ENCODE results near the gene TUBG1. TPM values are rescaled to one million over a fixed set of nuclear protein-coding genes. Genes with fewer than 3 reads are reported as not detected.

The TUBG1 gene
- total and polyA plus RNA-seq, 9 of the 15 experiments (the other 6 are each of a cell fraction or from before 2014, with no cell fraction given) = 33.1 to 147 (median 66.0) TPM

GRCh38 chr17:42561897-42562387 is 47.5 kb upstream of the TUBG1 start, which contains the start of gene COASY (continued):
- TF ChIP-seq MTA1 (IDR thresholded peaks at IDR 0.05; ENCODE audit: borderline replicate concordance) (no peak; the same call in 1 of the 2 replicates), SIX5 (IDR thresholded peaks at IDR 0.05; ENCODE audit: borderline replicate concordance in 1 of 2, insufficient read depth in 1 of 2, low read depth in 1 of 2, low read length in 2 of 2) (peak in 1 of 2 experiments; percentile 20; a peak in 1 of 4 replicates), MITF (IDR thresholded peaks at IDR 0.05) (no peak), RBM25 (IDR thresholded peaks at IDR 0.05; ENCODE audit: low read depth, low read length, severe bottlenecking) (peak; percentile 4), ZNF316 (IDR thresholded peaks at IDR 0.05) (no peak), BDP1 (IDR thresholded peaks at IDR 0.05; ENCODE audit: insufficient read depth, insufficient read length) (no peak), NFATC3 (IDR thresholded peaks at IDR 0.05) (no peak), E4F1 (CRISPR knock-in tag; IDR thresholded peaks at IDR 0.05; ENCODE audit: borderline replicate concordance) (no peak), ZNF592 (IDR thresholded peaks at IDR 0.05) (peak; percentile 13; the same call in 1 of the 2 replicates), MEF2A (IDR thresholded peaks at IDR 0.05; ENCODE audit: control insufficient read depth, low read depth, low read length) (0 out of 2 replicates have a peak, but pooled peaks have one; percentile 10), HNRNPH1 (optimal IDR thresholded peaks at IDR 0.05; ENCODE audit: low read depth, low read length) (no peak), DPF2 (IDR thresholded peaks at IDR 0.05) (0 out of 2 replicates have a peak, but pooled peaks have one; percentile 9), BCL6 (CRISPR knock-in tag; IDR thresholded peaks at IDR 0.05) (no peak), PRPF4 (IDR thresholded peaks at IDR 0.05; ENCODE audit: insufficient read depth, low read depth, low read length, poor library complexity, severe bottlenecking) (no peak), RBM39 (optimal IDR thresholded peaks at IDR 0.05; ENCODE audit: low read depth, low read length) (no peak), ARID4B (CRISPR knock-in tag; IDR thresholded peaks at IDR 0.05) (no peak)
